HG02970 (cell line): ENCODE data around the gene FRRS1.

Source experiments
- ATAC-seq: cut with Tn5 transposase; IDR thresholded peaks from one replicate; pipeline ENCODE4 v1.9.1; 2021; ENCODE audit warnings: mild to moderate bottlenecking, moderate library complexity, moderate number of reproducible peaks; ENCODE audit not compliant: unreplicated experiment, low FRiP score

The FRRS1 gene

GRCh38 chr1:99735852-99736251 is 30.6 kb downstream of the FRRS1 start:
- no peak for ATAC-seq

- ATAC-seq, result no peak
Measured at GRCh38 chr1:99731384-99731783, 35.1 kb downstream of the FRRS1 start.

GRCh38 chr1:99728494-99729235 is 37.8 kb downstream of the FRRS1 start:
- ATAC-seq, result no peak

- ATAC-seq, result no peak
Measured at GRCh38 chr1:99727575-99728185, 38.8 kb downstream of the FRRS1 start.

- no peak for ATAC-seq
Measured at GRCh38 chr1:99726818-99727217, 39.6 kb downstream of the FRRS1 start.

GRCh38 chr1:99726407-99726806 is 40.0 kb downstream of the FRRS1 start:
- no peak for ATAC-seq

GRCh38 chr1:99725996-99726395 is 40.4 kb downstream of the FRRS1 start:
- ATAC-seq, result no peak

GRCh38 chr1:99723251-99723650 is 43.2 kb downstream of the FRRS1 start:
- no peak for ATAC-seq

GRCh38 chr1:99717005-99717404 is 49.4 kb downstream of the FRRS1 start:
- ATAC-seq, result no peak

- no peak for ATAC-seq
Measured at GRCh38 chr1:99713006-99713405, 53.4 kb downstream of the FRRS1 start.

- no peak for ATAC-seq
Measured at GRCh38 chr1:99710994-99711393, 55.4 kb downstream of the FRRS1 start.

GRCh38 chr1:99707535-99708142 is 58.8 kb downstream of the FRRS1 start:
- ATAC-seq, result no peak

- no peak for ATAC-seq
Measured at GRCh38 chr1:99705385-99705784, 61.0 kb downstream of the FRRS1 start.

- no peak for ATAC-seq
Measured at GRCh38 chr1:99704356-99704816, 62.0 kb downstream of the FRRS1 start.

GRCh38 chr1:99702221-99702620 is 64.2 kb downstream of the FRRS1 start:
- no peak for ATAC-seq

GRCh38 chr1:99700020-99700419 is 66.4 kb downstream of the FRRS1 start:
- no peak for ATAC-seq

- ATAC-seq, result no peak
Measured at GRCh38 chr1:99697580-99697979, 68.9 kb downstream of the FRRS1 start.

- no peak for ATAC-seq
Measured at GRCh38 chr1:99696616-99697015, 69.8 kb downstream of the FRRS1 start.

- no peak for ATAC-seq
Measured at GRCh38 chr1:99691175-99691574, 75.3 kb downstream of the FRRS1 start.

- no peak for ATAC-seq
Measured at GRCh38 chr1:99685516-99686180, 80.8 kb downstream of the FRRS1 start.

- ATAC-seq, result no peak
Measured at GRCh38 chr1:99682291-99682751, 84.1 kb downstream of the FRRS1 start.
